ENCODE results near the gene ZFYVE28. TPM values are rescaled to one million over a fixed set of nuclear protein-coding genes. Genes with fewer than 3 reads are reported as not detected.
"Not testable (repeated sequence)": the region's sequence is repeated elsewhere in the genome, so short reads cannot be mapped to it uniquely, and the experiment has no call there.

Gene ZFYVE28
- total RNA-seq, 2 experiments from 2014 or later = 26.2 to 28.0 TPM

GRCh38 chr4:2385516-2385915 lies 32.9 kb downstream of the ZFYVE28 start:
- intact Hi-C loops (cut with DNase I, micrococcal nuclease) = no loop called here
- ATAC-seq (ENCODE audit: poor library complexity) (no peak), DNase-seq (no peak)
- H3K27me3 Mint-ChIP-seq = no peaks in the 10 kb centered on the region
- TF ChIP-seq CTCF (IDR thresholded peaks at IDR 0.05) = no peak
- ChIA-PET POLR2A (no interaction called here), CTCF (interaction anchor here (1.2 kb wide), 1 partner anchor 28 kb away, joined by 3 read pairs; no protein-coding TSS in a partner anchor)
- Histone ChIP-seq H3K9me3 (ENCODE audit: control insufficient read depth in 1 of 2, insufficient read depth in 1 of 2, low read length in 2 of 2) (peaks cover 0 to 4% of the 10 kb centered on the region in 2 experiments), H3K36me3 (ENCODE audit: insufficient read depth, low read length) (peaks cover 6% of the 10 kb centered on the region), H3K4me3 (ENCODE audit: low read length) (no peak overlapping the region), H3K27ac (ENCODE audit: low read depth in 1 of 2, low read length in 2 of 2) (no peak overlapping the region), H3K4me1 (ENCODE audit: insufficient read depth, low read length) (peaks cover 20% of the 10 kb centered on the region), H3K27me3 (ENCODE audit: control insufficient read depth in 1 of 2, insufficient read depth in 2 of 2, low read length in 2 of 2) (no peaks in the 10 kb centered on the region)
- no peaks in the 10 kb centered on the region for H3K36me3 Mint-ChIP-seq (ENCODE audit: low read depth)
- H3K4me1 Mint-ChIP-seq (ENCODE audit: low read depth) = peaks cover 15% of the 10 kb centered on the region
- no peak overlapping the region for H3K27ac Mint-ChIP-seq
- H3K9me3 Mint-ChIP-seq = no peaks in the 10 kb centered on the region
- no peak overlapping the region for H3K4me3 Mint-ChIP-seq

GRCh38 chr4:2384245-2384644 lies 34.2 kb downstream of the ZFYVE28 start:
- DNase-seq (no peak), ATAC-seq (ENCODE audit: poor library complexity) (no peak)
- no peaks in the 10 kb centered on the region for H3K9me3 Mint-ChIP-seq
- H3K27ac ChIP-seq (ENCODE audit: low read depth in 1 of 2, low read length in 2 of 2) = no peak overlapping the region
- no peak overlapping the region for H3K27ac Mint-ChIP-seq
- no peaks in the 10 kb centered on the region for H3K36me3 Mint-ChIP-seq (ENCODE audit: low read depth)
- no peaks in the 10 kb centered on the region for H3K27me3 ChIP-seq (ENCODE audit: control insufficient read depth in 1 of 2, insufficient read depth in 2 of 2, low read length in 2 of 2)
- H3K27me3 Mint-ChIP-seq = no peaks in the 10 kb centered on the region
- intact Hi-C loops (cut with DNase I, micrococcal nuclease) = no loop called here
- no peak for TF ChIP-seq CTCF (IDR thresholded peaks at IDR 0.05)
- CTCF ChIA-PET = no interaction called here
- H3K4me3 ChIP-seq (ENCODE audit: low read length) = no peak overlapping the region
- H3K36me3 ChIP-seq (ENCODE audit: insufficient read depth, low read length) = no peaks in the 10 kb centered on the region
- H3K9me3 ChIP-seq (ENCODE audit: control insufficient read depth in 1 of 2, insufficient read depth in 1 of 2, low read length in 2 of 2) = peaks cover 0 to 4% of the 10 kb centered on the region in 2 experiments
- POLR2A ChIA-PET = no interaction called here
- H3K4me1 ChIP-seq (ENCODE audit: insufficient read depth, low read length) = peaks cover 11% of the 10 kb centered on the region
- H3K4me1 Mint-ChIP-seq (ENCODE audit: low read depth) = peaks cover 15% of the 10 kb centered on the region
- no peak overlapping the region for H3K4me3 Mint-ChIP-seq

GRCh38 chr4:2383760-2384159 lies 34.7 kb downstream of the ZFYVE28 start:
- H3K27ac Mint-ChIP-seq = no peak overlapping the region
- no peak overlapping the region for H3K4me3 Mint-ChIP-seq

GRCh38 chr4:2383220-2383631 lies 35.2 kb downstream of the ZFYVE28 start:
- H3K9me3 Mint-ChIP-seq; H3K27me3 ChIP-seq (ENCODE audit: control insufficient read depth in 1 of 2, insufficient read depth in 2 of 2, low read length in 2 of 2); H3K4me3 ChIP-seq (ENCODE audit: low read length); H3K27ac ChIP-seq (ENCODE audit: low read depth in 1 of 2, low read length in 2 of 2); H3K36me3 ChIP-seq (ENCODE audit: insufficient read depth, low read length); H3K27me3 Mint-ChIP-seq; CTCF ChIA-PET; H3K9me3 ChIP-seq (ENCODE audit: control insufficient read depth in 1 of 2, insufficient read depth in 1 of 2, low read length in 2 of 2); H3K4me3 Mint-ChIP-seq; H3K27ac Mint-ChIP-seq; intact Hi-C loops (cut with DNase I, micrococcal nuclease); H3K36me3 Mint-ChIP-seq (ENCODE audit: low read depth); H3K4me1 ChIP-seq (ENCODE audit: insufficient read depth, low read length); POLR2A ChIA-PET; H3K4me1 Mint-ChIP-seq (ENCODE audit: low read depth); ATAC-seq (ENCODE audit: poor library complexity): not testable (repeated sequence)
- peak in 2 of 14 experiments; percentile 42 to 54 for DNase-seq

More at GRCh38 chr4:2383760-2384159, 34.7 kb downstream of the ZFYVE28 start:
- CTCF ChIA-PET = no interaction called here
- Mint-ChIP-seq H3K27me3 (no peaks in the 10 kb centered on the region), H3K36me3 (ENCODE audit: low read depth) (no peaks in the 10 kb centered on the region), H3K4me1 (ENCODE audit: low read depth) (peaks cover 11% of the 10 kb centered on the region), H3K9me3 (no peaks in the 10 kb centered on the region)
- no peak for DNase-seq
- Histone ChIP-seq H3K4me3 (ENCODE audit: low read length) (no peak overlapping the region), H3K4me1 (ENCODE audit: insufficient read depth, low read length) (peaks cover 6% of the 10 kb centered on the region), H3K9me3 (ENCODE audit: control insufficient read depth in 1 of 2, insufficient read depth in 1 of 2, low read length in 2 of 2) (peaks cover 0 to 4% of the 10 kb centered on the region in 2 experiments), H3K36me3 (ENCODE audit: insufficient read depth, low read length) (no peaks in the 10 kb centered on the region), H3K27me3 (ENCODE audit: control insufficient read depth in 1 of 2, insufficient read depth in 2 of 2, low read length in 2 of 2) (no peaks in the 10 kb centered on the region), H3K27ac (ENCODE audit: low read depth in 1 of 2, low read length in 2 of 2) (no peak overlapping the region)
- no peak for ATAC-seq (ENCODE audit: poor library complexity)
- POLR2A ChIA-PET = no interaction called here
- no peak for TF ChIP-seq CTCF (IDR thresholded peaks at IDR 0.05)
- intact Hi-C loops (cut with DNase I, micrococcal nuclease) = no loop called here

GRCh38 chr4:2382769-2383202 lies 35.7 kb downstream of the ZFYVE28 start:
- H3K9me3 Mint-ChIP-seq; H3K9me3 ChIP-seq (ENCODE audit: control insufficient read depth in 1 of 2, insufficient read depth in 1 of 2, low read length in 2 of 2); H3K4me3 ChIP-seq (ENCODE audit: low read length); H3K4me3 Mint-ChIP-seq; H3K27me3 ChIP-seq (ENCODE audit: control insufficient read depth in 1 of 2, insufficient read depth in 2 of 2, low read length in 2 of 2); ATAC-seq (ENCODE audit: poor library complexity); H3K27ac Mint-ChIP-seq; POLR2A ChIA-PET; H3K4me1 ChIP-seq (ENCODE audit: insufficient read depth, low read length); CTCF ChIA-PET; intact Hi-C loops (cut with DNase I, micrococcal nuclease); H3K27me3 Mint-ChIP-seq; H3K36me3 ChIP-seq (ENCODE audit: insufficient read depth, low read length); H3K27ac ChIP-seq (ENCODE audit: low read depth in 1 of 2, low read length in 2 of 2); DNase-seq; H3K36me3 Mint-ChIP-seq (ENCODE audit: low read depth); H3K4me1 Mint-ChIP-seq (ENCODE audit: low read depth): not testable (repeated sequence)

All from CD4-positive, alpha-beta T cell (primary cell).